K562 (cell line): ENCODE results near the gene SAV1.

ENCODE experiments used
- BDP1 ChIP-seq: IDR thresholded peaks from 3 replicates; pipeline ENCODE4 v1.6.1; 2011; ENCODE audit not compliant: insufficient read length, insufficient read depth
- BHLHE40 ChIP-seq: IDR thresholded peaks from 2 replicates; pipeline ENCODE4 v1.6.1; 2011; ENCODE audit warnings: low read length, improper control_type of control experiment
- CTCF ChIP-seq, 3 experiments: IDR thresholded peaks in 2 of 3; conservative IDR thresholded peaks in 1 of 3; 2 replicates each; pipeline ENCODE4 v1.5.1; 2011 to 2012; ENCODE audit warnings: low read length in 3 of 3, mild to moderate bottlenecking in 3 of 3, control low read depth in 2 of 3, improper control_type of control experiment in 1 of 3, inconsistent platforms in 1 of 3, low read depth in 1 of 3, mixed read lengths in 1 of 3, moderate library complexity in 1 of 3; ENCODE audit not compliant: insufficient read depth in 2 of 3
- MEF2A ChIP-seq: IDR thresholded peaks from 2 replicates; pipeline ENCODE4 v1.6.1; 2011; ENCODE audit warnings: low read depth, mild to moderate bottlenecking, low read length, moderate library complexity; ENCODE audit not compliant: control insufficient read depth
- USF2 ChIP-seq: sonication (generic); formaldehyde crosslinking; IDR thresholded peaks from 2 replicates; pipeline ENCODE4 v1.5.0; 2020; ENCODE audit warnings: missing genetic modification reagents
- ZNF124 ChIP-seq: sonication (generic); formaldehyde crosslinking; IDR thresholded peaks from 2 replicates; pipeline ENCODE4 v1.8.1; 2022; ENCODE audit warnings: missing genetic modification reagents

GRCh38 chr14:50602035-50602434, 66.1 kb downstream of the SAV1 start:
- no peak for TF ChIP-seq BHLHE40
- TF ChIP-seq ZNF124 (CRISPR knock-in tag), result no peak
- no peak for TF ChIP-seq MEF2A
- no peak for TF ChIP-seq CTCF (IDR thresholded peaks at IDR 0.05 in 2 of 3, conservative IDR thresholded peaks at IDR 0.05 in 1 of 3; ENCODE audit: insufficient read depth in 2 of 3, low read depth in 1 of 3, low read length in 3 of 3)
- TF ChIP-seq BDP1, result no peak
- TF ChIP-seq USF2 (CRISPR knock-in tag), result no peak
